Heart left ventricle (tissue), 16 donors: ENCODE measurements around the gene PTPN6. TPM values are rescaled to one million over a fixed set of nuclear protein-coding genes. Genes with fewer than 3 reads are reported as not detected.

Source experiments
- ATAC-seq, 4 donors: fragments of 200-7000 bp; cut with Tn5 transposase; one replicate each; pipeline ENCODE4 v1.9.1; 2020 to 2022; ENCODE audit warnings: moderate library complexity in 4 of 4, mild to moderate bottlenecking in 3 of 4, moderate number of reproducible peaks in 1 of 4
- DNase-seq, 5 donors: peaks; one replicate each; pipeline ENCODE4 v3.0.0-alpha.2; 2020
- H3K27ac ChIP-seq, 12 donors: fragments of 200-600 bp; sonication (generic) in 4 of 12; one replicate each; pipeline versions ENCODE4 v1.5.0 to v1.8.0; 2016 to 2022; ENCODE audit warnings: mild to moderate bottlenecking in 2 of 12
- H3K27me3 ChIP-seq, 9 donors: fragments of 200-600 bp; sonication (generic) in 2 of 9; one replicate each; pipeline versions ENCODE4 v1.5.1 to v1.8.0; 2016 to 2022; ENCODE audit warnings: mild to moderate bottlenecking in 3 of 9
- H3K36me3 ChIP-seq, 9 donors: fragments of 200-600 bp; sonication (generic) in 2 of 9; one replicate each; pipeline versions ENCODE4 v1.5.0 to v1.8.0; 2018 to 2022; ENCODE audit warnings: mild to moderate bottlenecking in 2 of 9
- H3K4me1 ChIP-seq, 12 donors: fragments of 200-600 bp; sonication (generic) in 4 of 12; one replicate each; pipeline versions ENCODE4 v1.5.0 to v1.8.0; 2016 to 2022; ENCODE audit warnings: mild to moderate bottlenecking in 3 of 12
- H3K4me3 ChIP-seq, 12 donors: fragments of 200-600 bp; sonication (generic) in 4 of 12; one replicate each; pipeline versions ENCODE4 v1.5.0 to v1.8.0; 2017 to 2022; ENCODE audit warnings: mild to moderate bottlenecking in 9 of 12, moderate library complexity in 4 of 12
- H3K9me3 ChIP-seq, 12 donors: fragments of 200-600 bp; sonication (generic) in 4 of 12; one replicate each; pipeline versions ENCODE4 v1.5.0 to v1.8.0; 2016 to 2022; ENCODE audit warnings: mild to moderate bottlenecking in 1 of 12
- POLR2A ChIP-seq, 2 donors: fragments of 450-650 bp; IDR thresholded peaks; one replicate each; pipeline ENCODE4 v1.6.1; 2017; ENCODE audit warnings: antibody characterized with exemption in 2 of 2, mild to moderate bottlenecking in 2 of 2, moderate library complexity in 2 of 2
- WGBS, 4 donors: extraction: QIAGEN DNeasy Blood & Tissue Kit in 2 of 4; methylation state at CpG; one replicate each; pipeline versions ENCODE4 v1.1.5 to v1.1.7; 2013 to 2018; 5-methylcytosine and 5-hydroxymethylcytosine counted together
- intact Hi-C, 10 donors: fragments of 100-400 bp; cut with DNase I; formaldehyde crosslinking; loops; one replicate each; pipeline versions ENCODE4 v1.11.1 to v1.14.2; 2022
- polyA plus RNA-seq, 2 donors: library from polyadenylated mRNA; stranded (reverse); fragments of 200-250 nt; gene quantifications; one replicate each; pipeline ENCODE4 v1.2.3, GENCODE V29; 2013
- total RNA-seq, 9 donors: library from RNA; depleted of rRNA in 2 of 9; stranded (reverse); fragments of >200 nt in 2 of 9; fragmentation: NEBNext Ultra II Directional in 3 of 9; extraction: Animal tissue kit (Norgen Biotek cat#: 25700) in 3 of 9; gene quantifications; one replicate each; pipeline versions ENCODE4 v1.1.0 to v1.2.4, GENCODE V29; 2016 to 2023
- TF ChIP-seq, protein P1 (sequence below), 12 donors: fragments of 200-600 bp; sonication (generic) in 4 of 12; IDR thresholded peaks; one replicate each; pipeline versions ENCODE4 v1.5.0 to v1.8.0; 2018 to 2022; ENCODE audit warnings: antibody characterized with exemption in 12 of 12, mild to moderate bottlenecking in 5 of 12
- donor health status: ischemic (EF 13 %, LVEDD 7.1; RV severe dilation, severe dysfunction).
- donor health status: healthy with polysubstance abuse.
- donor health status: DM: no; HTN: yes; CAD: no.
- donor health status: DM: no; HTN: no; CAD: no.
- donor health status: ischemic (EF 25% LVEDD 6.9; RV normal size, moderate dysfunction).
- donor health status: ischemic (EF 25% LVEDD 5.7; RV mildly dilated, moderate dysfunction).
- donor health status: healthy.
- donor health status: DM: yes; HTN: yes; CAD: no.
- donor health status: ischemic (EF 35%, LVEDD 5.7; RV mildly dilated, moderate dysfunction).
- donor health status: nonischemic (EF 11% LVEDD 7.7; RV severe dilation, severe dysfunction).
- donor health status: DM: yes; HTN: yes; CAD: no.
- donor health status: PGD.
- donor health status: ischemic (EF 29% LVEDD 5.4; RV normal size, mild dysfunction).
- donor health status: nonischemic (EF 23%, LVEDD 6.1; RV moderate dilation, normal function).

Gene PTPN6
- total and polyA plus RNA-seq, 11 donors = 3.5 to 63.2 (median 6.1) TPM

DNA sequence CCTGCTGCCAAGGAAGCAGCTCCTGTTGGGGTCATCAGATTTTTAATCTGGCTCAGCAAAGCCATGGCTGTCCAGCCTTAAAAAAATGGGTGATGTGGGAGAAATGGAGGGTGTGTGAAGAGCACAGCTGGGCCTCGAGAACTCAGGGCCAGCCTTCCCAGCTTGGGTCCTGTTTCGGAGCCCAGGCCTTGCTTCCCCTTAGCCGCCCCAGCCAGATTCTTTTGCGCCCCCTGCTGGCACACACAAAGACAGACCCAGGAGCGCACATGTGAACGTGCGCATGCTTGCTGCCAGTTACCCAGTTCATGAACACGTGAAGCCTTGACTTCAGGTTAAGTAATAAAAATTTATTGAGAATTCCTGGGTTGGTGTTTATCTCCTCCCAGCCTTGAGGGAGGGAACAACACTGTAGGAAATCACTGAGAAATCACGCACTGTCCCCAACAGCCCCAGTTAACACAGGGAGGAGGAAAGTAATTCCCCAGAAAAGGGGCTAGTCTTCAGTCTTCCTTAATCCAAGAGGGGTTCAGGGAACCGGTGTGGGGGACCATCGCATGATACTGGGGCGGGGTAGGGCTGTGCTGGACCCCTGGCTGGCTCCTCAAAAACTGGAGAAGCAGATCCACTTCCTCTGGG, 14.0 kb downstream of the PTPN6 start:
- Histone ChIP-seq H3K27ac (peak overlapping the region; percentile 18 to 81 (median 66)), H3K36me3 (peaks cover 0 to 52% (median 40%) of the 10 kb centered on the region in 9 donors), H3K9me3 (no peaks in the 10 kb centered on the region), H3K4me1 (peaks cover 6 to 56% (median 43%) of the 10 kb centered on the region in 12 donors), H3K27me3 (no peaks in the 10 kb centered on the region), H3K4me3 (no peak overlapping the region)
- intact Hi-C loops = loop anchor here in 9 of 10 donors (1.0 to 10.0 kb wide), 10 partner anchors 20 to 147 kb away; partner anchors contain the start of genes C12orf57 (in 8 of the 9), SPSB2 (in 3 of the 9), C1R (in 1 of the 9) and LPCAT3 (in 1 of the 9)
- TF ChIP-seq, protein P1, sequence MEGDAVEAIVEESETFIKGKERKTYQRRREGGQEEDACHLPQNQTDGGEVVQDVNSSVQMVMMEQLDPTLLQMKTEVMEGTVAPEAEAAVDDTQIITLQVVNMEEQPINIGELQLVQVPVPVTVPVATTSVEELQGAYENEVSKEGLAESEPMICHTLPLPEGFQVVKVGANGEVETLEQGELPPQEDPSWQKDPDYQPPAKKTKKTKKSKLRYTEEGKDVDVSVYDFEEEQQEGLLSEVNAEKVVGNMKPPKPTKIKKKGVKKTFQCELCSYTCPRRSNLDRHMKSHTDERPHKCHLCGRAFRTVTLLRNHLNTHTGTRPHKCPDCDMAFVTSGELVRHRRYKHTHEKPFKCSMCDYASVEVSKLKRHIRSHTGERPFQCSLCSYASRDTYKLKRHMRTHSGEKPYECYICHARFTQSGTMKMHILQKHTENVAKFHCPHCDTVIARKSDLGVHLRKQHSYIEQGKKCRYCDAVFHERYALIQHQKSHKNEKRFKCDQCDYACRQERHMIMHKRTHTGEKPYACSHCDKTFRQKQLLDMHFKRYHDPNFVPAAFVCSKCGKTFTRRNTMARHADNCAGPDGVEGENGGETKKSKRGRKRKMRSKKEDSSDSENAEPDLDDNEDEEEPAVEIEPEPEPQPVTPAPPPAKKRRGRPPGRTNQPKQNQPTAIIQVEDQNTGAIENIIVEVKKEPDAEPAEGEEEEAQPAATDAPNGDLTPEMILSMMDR (IDR thresholded peaks at IDR 0.05) = peak; percentile 87 to 96 (median 92)
- no peak for TF ChIP-seq POLR2A (IDR thresholded peaks at IDR 0.05)
- WGBS, 4 donors = 22 to 26% (median 23%) methylated on average over 10 to 12 of the region's 12 CpGs
- peak; percentile 68 to 79 (median 72) for ATAC-seq
- DNase-seq = peak; percentile 89 to 92 (median 90)

DNA sequence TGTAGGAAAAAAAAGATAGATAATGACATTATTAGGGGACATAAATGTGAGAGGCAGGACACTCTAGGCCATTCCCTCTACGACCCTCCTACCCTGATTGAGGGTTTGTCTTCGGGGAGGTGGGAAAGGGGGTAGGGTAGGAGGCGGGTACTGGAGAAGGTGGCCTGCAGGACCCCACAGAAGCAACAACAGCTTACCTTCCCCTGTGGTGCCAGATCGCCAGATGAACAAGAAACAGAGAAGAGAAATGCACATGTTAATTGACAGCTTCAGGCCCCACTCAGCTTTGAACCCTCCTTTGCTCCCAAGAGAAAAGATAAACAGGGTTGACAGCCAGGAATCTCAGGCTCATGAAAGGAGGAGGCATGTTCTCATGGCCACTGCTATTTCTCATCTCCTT, 14.6 kb downstream of the PTPN6 start:
- intact Hi-C loops = loop anchor here in 9 of 10 donors (1.0 to 10.0 kb wide), 10 partner anchors 21 to 147 kb away; partner anchors contain the start of genes C12orf57 (in 8 of the 9), SPSB2 (in 3 of the 9), C1R (in 1 of the 9) and LPCAT3 (in 1 of the 9)
- H3K4me3 ChIP-seq = no peak overlapping the region
- H3K4me1 ChIP-seq = peaks cover 6 to 50% (median 40%) of the 10 kb centered on the region in 12 donors
- WGBS, 4 donors = 70 to 84% (median 83%) methylated on average over 4 of the region's 4 CpGs
- peak overlapping the region in 4 of 12 donors; percentile 67 to 81 (median 75) for H3K27ac ChIP-seq
- TF ChIP-seq, protein P1 (IDR thresholded peaks at IDR 0.05) = no peak
- TF ChIP-seq POLR2A (IDR thresholded peaks at IDR 0.05) = no peak
- DNase-seq (no peak), ATAC-seq (no peak)
- no peaks in the 10 kb centered on the region for H3K9me3 ChIP-seq
- H3K36me3 ChIP-seq = peaks cover 0 to 46% (median 40%) of the 10 kb centered on the region in 9 donors
- H3K27me3 ChIP-seq = no peaks in the 10 kb centered on the region

DNA sequence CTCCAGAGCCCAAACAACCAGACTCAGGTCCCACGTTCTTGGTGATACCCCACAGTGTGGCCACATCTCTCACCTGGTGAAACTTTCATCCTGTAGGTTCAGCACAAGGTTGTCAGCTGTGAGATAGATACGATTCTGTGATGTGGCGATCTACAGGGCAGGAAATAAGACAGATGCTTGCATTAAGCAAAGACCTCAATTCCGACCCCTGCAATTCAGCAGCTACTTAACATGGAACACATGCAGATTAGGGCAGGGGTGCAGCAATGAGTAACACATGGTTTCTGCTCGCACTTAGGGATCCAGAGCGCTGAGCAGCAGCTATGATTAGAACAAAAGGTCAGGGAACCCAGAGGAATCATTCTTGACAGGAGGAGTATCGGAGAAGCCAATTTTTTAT, 15.2 kb downstream of the PTPN6 start:
- ATAC-seq (no peak), DNase-seq (no peak)
- 72 to 83% (median 83%) methylated on average over 7 of the region's 7 CpGs for WGBS, 4 donors
- H3K4me1 ChIP-seq = peaks cover 6 to 47% (median 37%) of the 10 kb centered on the region in 12 donors
- no peak overlapping the region for H3K4me3 ChIP-seq
- no peak overlapping the region for H3K27ac ChIP-seq
- TF ChIP-seq, protein P1 (IDR thresholded peaks at IDR 0.05) = no peak
- no peak for TF ChIP-seq POLR2A (IDR thresholded peaks at IDR 0.05)
- intact Hi-C loops = loop anchor here in 5 of 10 donors (5.0 to 10.0 kb wide), 6 partner anchors 51 to 146 kb away; partner anchors contain the start of genes SPSB2 (in 2 of the 5), C1R (in 1 of the 5), LPCAT3 (in 1 of the 5) and TPI1 (in 1 of the 5)
- no peaks in the 10 kb centered on the region for H3K9me3 ChIP-seq
- peaks cover 0 to 46% (median 40%) of the 10 kb centered on the region in 9 donors for H3K36me3 ChIP-seq
- no peaks in the 10 kb centered on the region for H3K27me3 ChIP-seq

DNA sequence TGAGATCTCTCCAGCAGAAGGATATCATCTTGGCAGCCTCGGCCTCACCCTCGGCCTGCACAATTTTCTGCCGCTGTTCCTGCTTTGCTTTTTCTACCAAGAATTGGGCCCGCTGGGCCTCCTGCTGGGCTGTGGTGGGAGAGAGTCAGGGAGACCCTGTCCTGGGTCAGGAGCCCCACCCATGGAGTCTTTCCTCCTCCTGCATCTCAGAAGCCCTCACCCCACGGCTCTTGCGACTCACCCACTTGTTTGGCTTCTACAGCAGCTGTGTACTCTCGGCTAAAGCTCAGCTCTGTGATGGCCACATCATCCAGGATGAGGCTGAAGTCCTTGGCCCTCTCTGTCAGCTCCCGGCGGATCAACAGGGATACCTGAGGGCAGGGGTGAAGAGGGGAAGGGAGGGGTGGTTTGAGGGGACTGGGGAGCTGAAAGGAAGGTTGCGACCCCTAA, 16.5 kb downstream of the PTPN6 start:
- TF ChIP-seq, protein P1 (IDR thresholded peaks at IDR 0.05) = no peak
- TF ChIP-seq POLR2A (IDR thresholded peaks at IDR 0.05) = no peak

More for the DNA sequence above, 16.5 kb downstream of the PTPN6 start:
- no peak for ATAC-seq
- intact Hi-C loops = loop anchor here in 5 of 10 donors (5.0 to 10.0 kb wide), 6 partner anchors 50 to 145 kb away; partner anchors contain the start of genes SPSB2 (in 2 of the 5), C1R (in 1 of the 5), LPCAT3 (in 1 of the 5) and TPI1 (in 1 of the 5)
- Histone ChIP-seq H3K27ac (no peak overlapping the region), H3K4me3 (no peak overlapping the region), H3K36me3 (peaks cover 0 to 46% (median 40%) of the 10 kb centered on the region in 9 donors), H3K4me1 (peaks cover 4 to 43% (median 31%) of the 10 kb centered on the region in 12 donors), H3K9me3 (no peaks in the 10 kb centered on the region), H3K27me3 (no peaks in the 10 kb centered on the region)
- 89 to 90% (median 90%) methylated on average over 10 of the region's 10 CpGs for WGBS, 4 donors
- peak in 1 of 5 donors; percentile 24 for DNase-seq
